Endodermal cell (in vitro differentiated cells): Measurements from ENCODE around the gene ITGA5. TPM values are rescaled to one million over a fixed set of nuclear protein-coding genes. Genes with fewer than 3 reads are reported as not detected.

Experiments used
- DNase-seq: peaks from one replicate; pipeline ENCODE4 v3.0.0-alpha.2; 2017
- H3K27ac ChIP-seq: 2 replicates; pipeline ENCODE4 v1.5.1; 2013; ENCODE audit warnings: mild to moderate bottlenecking, low read depth, low read length, moderate library complexity
- H3K27me3 ChIP-seq: 2 replicates; pipeline ENCODE4 v1.6.1; 2013; ENCODE audit warnings: mild to moderate bottlenecking, low read length, moderate library complexity; ENCODE audit not compliant: insufficient read depth, control insufficient read depth, poor library complexity, severe bottlenecking
- H3K36me3 ChIP-seq: 2 replicates; pipeline ENCODE4 v1.7.0; 2013; ENCODE audit warnings: mild to moderate bottlenecking, low read length, moderate library complexity; ENCODE audit not compliant: control insufficient read depth, insufficient read depth
- H3K4me1 ChIP-seq: one replicate; pipeline ENCODE4 v1.7.0; 2013; ENCODE audit warnings: low read length; ENCODE audit not compliant: control insufficient read depth, insufficient read depth
- H3K4me3 ChIP-seq: 2 replicates; pipeline ENCODE4 v1.5.1; 2013; ENCODE audit warnings: mild to moderate bottlenecking, low read length, moderate library complexity
- H3K9ac ChIP-seq: 2 replicates; pipeline ENCODE4 v1.6.1; 2013; ENCODE audit warnings: mild to moderate bottlenecking, low read length, moderate library complexity; ENCODE audit not compliant: poor library complexity, severe bottlenecking; ENCODE audit errors: extremely low read depth
- H3K9me3 ChIP-seq: 2 replicates; pipeline ENCODE4 v1.6.1; 2013; ENCODE audit warnings: mild to moderate bottlenecking, low read length, moderate library complexity; ENCODE audit not compliant: control insufficient read depth
- H3K27ac Mint-ChIP-seq: 2 replicates; pipeline ENCODE4 v1.8.0; 2020; ENCODE audit warnings: mixed read lengths
- H3K27me3 Mint-ChIP-seq: 2 replicates; pipeline ENCODE4 v1.8.0; 2021; ENCODE audit warnings: mild to moderate bottlenecking, mixed read lengths; ENCODE audit not compliant: insufficient read depth
- H3K36me3 Mint-ChIP-seq: 2 replicates; pipeline ENCODE4 v1.8.0; 2020; ENCODE audit warnings: low read depth, mixed read lengths
- H3K4me1 Mint-ChIP-seq: 2 replicates; pipeline ENCODE4 v1.8.0; 2020; ENCODE audit warnings: mixed read lengths
- H3K4me3 Mint-ChIP-seq: 2 replicates; pipeline ENCODE4 v1.8.0; 2020; ENCODE audit warnings: mild to moderate bottlenecking, moderate library complexity, mixed read lengths
- H3K9me3 Mint-ChIP-seq: 2 replicates; pipeline ENCODE4 v1.8.0; 2020; ENCODE audit warnings: mild to moderate bottlenecking, mixed read lengths
- CTCF ChIP-seq: fragments of 200-600 bp; sonication (generic); conservative IDR thresholded peaks from 2 replicates; pipeline ENCODE4 v1.5.0; 2021; ENCODE audit warnings: antibody characterized with exemption, mild to moderate bottlenecking
- WGBS, 2 experiments: methylation state at CpG; one replicate each; pipeline versions ENCODE4 v1.1.5 to v1.1.7; 2013; ENCODE audit warnings: missing lambda C conversion rate in 2 of 2, mixed read lengths in 1 of 2; ENCODE audit not compliant: insufficient coverage in 1 of 2, insufficient read length in 1 of 2; 5-methylcytosine and 5-hydroxymethylcytosine counted together
- total RNA-seq, 2 donors: library from RNA; stranded (reverse); fragmentation: NEBNext Ultra II Directional in 1 of 2; extraction: Animal tissue kit (Norgen Biotek cat#: 25700) in 1 of 2; gene quantifications; 2 replicates in 1 of 2; 3 replicates in 1 of 2; pipeline ENCODE4 v1.2.1, GENCODE V29; 2021

Gene ITGA5
- total RNA-seq, 2 donors from 2014 or later: 189 to 243 TPM

- no peaks in the 10 kb centered on the region for H3K9me3 Mint-ChIP-seq
- no peak overlapping the region for H3K27ac Mint-ChIP-seq
- no peak overlapping the region for H3K4me3 Mint-ChIP-seq
- no peak for TF ChIP-seq CTCF
- Histone ChIP-seq H3K36me3 (no peaks in the 10 kb centered on the region), H3K9ac (no peak overlapping the region), H3K27me3 (peaks cover 91% of the 10 kb centered on the region), H3K4me3 (no peak overlapping the region), H3K4me1 (no peaks in the 10 kb centered on the region), H3K27ac (no peak overlapping the region), H3K9me3 (no peaks in the 10 kb centered on the region)
- no peaks in the 10 kb centered on the region for H3K36me3 Mint-ChIP-seq
- WGBS, 2 experiments: 67% methylated on average over 1 of the region's 2 CpGs; no CpG with 5 or more reads in 1 of the 2 experiments
- H3K4me1 Mint-ChIP-seq: peaks cover 13% of the 10 kb centered on the region
- no peak for DNase-seq
- H3K27me3 Mint-ChIP-seq: peaks cover 97% of the 10 kb centered on the region
Observed at GRCh38 chr12:54447917-54448316, 28.9 kb upstream of the ITGA5 start.

DNA sequence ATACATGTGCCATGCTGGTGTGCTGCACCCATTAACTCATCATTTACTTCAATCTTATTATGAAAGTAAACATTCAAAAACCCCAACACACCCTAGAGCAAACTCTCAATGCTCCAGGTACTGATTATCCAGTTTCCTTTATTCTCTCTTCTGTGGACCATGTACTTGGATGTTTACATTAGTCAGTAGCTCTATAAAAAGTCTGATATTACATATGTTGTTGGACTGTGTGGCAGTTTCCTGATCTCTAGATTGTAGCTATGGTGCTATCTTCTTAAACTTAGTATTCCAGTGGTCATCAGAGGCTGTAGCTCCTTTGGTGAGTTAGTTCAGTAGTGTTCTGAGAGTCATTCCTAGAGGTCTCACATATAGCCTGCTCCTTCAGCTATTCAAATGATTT, 25.1 kb upstream of the ITGA5 start:
- Histone ChIP-seq H3K36me3 (no peaks in the 10 kb centered on the region), H3K27me3 (peaks cover 62% of the 10 kb centered on the region), H3K4me1 (no peaks in the 10 kb centered on the region), H3K27ac (no peak overlapping the region), H3K4me3 (no peak overlapping the region), H3K9me3 (no peaks in the 10 kb centered on the region), H3K9ac (no peak overlapping the region)
- H3K4me3 Mint-ChIP-seq: no peak overlapping the region
- TF ChIP-seq CTCF: no peak
- DNase-seq: no peak
- H3K27ac Mint-ChIP-seq: no peak overlapping the region
- H3K27me3 Mint-ChIP-seq: peaks cover 91% of the 10 kb centered on the region
- peaks cover 13% of the 10 kb centered on the region for H3K4me1 Mint-ChIP-seq
- H3K36me3 Mint-ChIP-seq: no peaks in the 10 kb centered on the region
- H3K9me3 Mint-ChIP-seq: no peaks in the 10 kb centered on the region

- H3K9me3 Mint-ChIP-seq: no peaks in the 10 kb centered on the region
- 85 to 93% methylated on average over 4 of the region's 4 CpGs for WGBS, 2 experiments
- Histone ChIP-seq H3K9me3 (no peaks in the 10 kb centered on the region), H3K4me1 (peaks cover 5% of the 10 kb centered on the region), H3K9ac (no peak overlapping the region), H3K36me3 (no peaks in the 10 kb centered on the region), H3K27me3 (peaks cover 54% of the 10 kb centered on the region), H3K27ac (no peak overlapping the region), H3K4me3 (no peak overlapping the region)
- H3K27ac Mint-ChIP-seq: no peak overlapping the region
- DNase-seq: no peak
- peaks cover 86% of the 10 kb centered on the region for H3K27me3 Mint-ChIP-seq
- no peak for TF ChIP-seq CTCF
- no peaks in the 10 kb centered on the region for H3K36me3 Mint-ChIP-seq
- no peak overlapping the region for H3K4me3 Mint-ChIP-seq
- peaks cover 19% of the 10 kb centered on the region for H3K4me1 Mint-ChIP-seq
Observed at GRCh38 chr12:54443446-54443845, 24.4 kb upstream of the ITGA5 start.
